DOHH2 (cell line): ENCODE results near the gene MON2.

Experiments used
- H3F3A ChIP-seq: fragments of 200-600 bp; sonication (generic), shearing (Covaris generic); 2 replicates; pipeline ENCODE4 v1.6.0; 2016; ENCODE audit warnings: antibody characterized with exemption, mild to moderate bottlenecking; ENCODE audit not compliant: control insufficient read depth, insufficient read depth
- H3K27ac ChIP-seq: fragments of 200-600 bp; sonication (generic); 2 replicates; pipeline ENCODE4 v1.5.1; 2014; ENCODE audit warnings: low read depth, mild to moderate bottlenecking, low read length, moderate library complexity
- H3K27me3 ChIP-seq: fragments of 200-600 bp; sonication (generic); 2 replicates; pipeline ENCODE4 v1.6.1; 2014; ENCODE audit warnings: mild to moderate bottlenecking, low read length, mixed read lengths; ENCODE audit not compliant: control insufficient read depth
- H3K36me3 ChIP-seq: fragments of 200-600 bp; sonication (generic); 2 replicates; pipeline ENCODE4 v1.6.1; 2014; ENCODE audit warnings: mild to moderate bottlenecking, low read length, moderate library complexity, mixed read lengths; ENCODE audit not compliant: control insufficient read depth
- H3K4me1 ChIP-seq: fragments of 200-600 bp; sonication (generic); 2 replicates; pipeline ENCODE4 v1.6.1; 2014; ENCODE audit warnings: mild to moderate bottlenecking, low read length, mixed read lengths; ENCODE audit not compliant: control insufficient read depth
- H3K4me2 ChIP-seq: fragments of 200-600 bp; sonication (generic); 2 replicates; pipeline ENCODE4 v1.6.0; 2014; ENCODE audit warnings: mild to moderate bottlenecking, low read length, moderate library complexity
- H3K4me3 ChIP-seq: fragments of 200-600 bp; sonication (generic); 2 replicates; pipeline ENCODE4 v1.5.1; 2014; ENCODE audit warnings: mild to moderate bottlenecking, low read length, mixed read lengths
- H3K79me2 ChIP-seq: fragments of 200-600 bp; sonication (generic); 2 replicates; pipeline ENCODE4 v1.6.1; 2014; ENCODE audit warnings: mild to moderate bottlenecking, low read length, mixed read lengths; ENCODE audit not compliant: control insufficient read depth
- H3K9me2 ChIP-seq: fragments of 200-600 bp; sonication (generic); replicated peaks from 2 replicates; pipeline ENCODE4 v1.6.1; 2014; ENCODE audit warnings: mild to moderate bottlenecking, low read length, mixed read lengths; ENCODE audit not compliant: control insufficient read depth
- H3K9me3 ChIP-seq: fragments of 200-600 bp; sonication (generic); 2 replicates; pipeline ENCODE4 v1.6.1; 2014; ENCODE audit warnings: antibody characterized with exemption, low read length, mixed read lengths; ENCODE audit not compliant: control insufficient read depth, insufficient read depth
- H4K20me1 ChIP-seq: fragments of 200-600 bp; sonication (generic); 2 replicates; pipeline ENCODE4 v1.6.0; 2014; ENCODE audit warnings: low read depth, mild to moderate bottlenecking, antibody characterized with exemption, low read length, moderate library complexity; ENCODE audit not compliant: control insufficient read depth, insufficient read depth
- EZH2phosphoT487 ChIP-seq: fragments of 200-600 bp; sonication (generic); IDR thresholded peaks from 2 replicates; pipeline ENCODE4 v1.6.1; 2017; ENCODE audit warnings: borderline replicate concordance, mild to moderate bottlenecking, antibody characterized with exemption, low read length, moderate library complexity, mixed read lengths
- TF ChIP-seq, protein P1 (sequence below): fragments of 200-600 bp; sonication (generic); IDR thresholded peaks from one replicate; pipeline ENCODE4 v1.5.1; 2014; ENCODE audit warnings: antibody characterized with exemption, mild to moderate bottlenecking, low read depth, low read length; ENCODE audit not compliant: poor library complexity, severe bottlenecking

The MON2 gene

DNA sequence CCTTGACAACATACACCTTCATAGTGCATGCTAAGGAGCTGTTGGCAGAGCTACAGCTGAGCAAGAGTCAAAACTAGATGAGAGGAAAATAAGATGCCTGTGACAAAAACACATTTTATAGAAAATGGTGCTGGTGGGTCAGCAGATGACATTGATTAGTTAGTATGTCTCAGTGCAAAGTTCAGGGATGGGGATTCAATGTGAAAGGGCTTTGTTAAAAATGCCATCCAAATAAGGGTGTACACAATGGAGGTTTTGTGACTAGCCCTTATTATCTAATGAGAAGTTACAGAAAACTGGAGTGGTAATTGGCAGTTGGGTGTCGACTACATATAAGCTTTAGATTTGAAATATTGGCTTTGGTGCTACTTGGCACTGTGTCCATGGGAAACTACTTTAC, 169.0 kb downstream of the MON2 start:
- no peak overlapping the region for H3K4me2 ChIP-seq
- no peaks in the 10 kb centered on the region for H3K36me3 ChIP-seq
- no peak for TF ChIP-seq EZH2phosphoT487
- TF ChIP-seq, protein P1, sequence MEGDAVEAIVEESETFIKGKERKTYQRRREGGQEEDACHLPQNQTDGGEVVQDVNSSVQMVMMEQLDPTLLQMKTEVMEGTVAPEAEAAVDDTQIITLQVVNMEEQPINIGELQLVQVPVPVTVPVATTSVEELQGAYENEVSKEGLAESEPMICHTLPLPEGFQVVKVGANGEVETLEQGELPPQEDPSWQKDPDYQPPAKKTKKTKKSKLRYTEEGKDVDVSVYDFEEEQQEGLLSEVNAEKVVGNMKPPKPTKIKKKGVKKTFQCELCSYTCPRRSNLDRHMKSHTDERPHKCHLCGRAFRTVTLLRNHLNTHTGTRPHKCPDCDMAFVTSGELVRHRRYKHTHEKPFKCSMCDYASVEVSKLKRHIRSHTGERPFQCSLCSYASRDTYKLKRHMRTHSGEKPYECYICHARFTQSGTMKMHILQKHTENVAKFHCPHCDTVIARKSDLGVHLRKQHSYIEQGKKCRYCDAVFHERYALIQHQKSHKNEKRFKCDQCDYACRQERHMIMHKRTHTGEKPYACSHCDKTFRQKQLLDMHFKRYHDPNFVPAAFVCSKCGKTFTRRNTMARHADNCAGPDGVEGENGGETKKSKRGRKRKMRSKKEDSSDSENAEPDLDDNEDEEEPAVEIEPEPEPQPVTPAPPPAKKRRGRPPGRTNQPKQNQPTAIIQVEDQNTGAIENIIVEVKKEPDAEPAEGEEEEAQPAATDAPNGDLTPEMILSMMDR = no peak
- no peak overlapping the region for H3K27ac ChIP-seq
- H3K9me3 ChIP-seq = no peaks in the 10 kb centered on the region
- no peaks in the 10 kb centered on the region for H3K9me2 ChIP-seq
- no peaks in the 10 kb centered on the region for H3K79me2 ChIP-seq
- peaks cover 9% of the 10 kb centered on the region for H3K4me1 ChIP-seq
- H3K27me3 ChIP-seq = peaks cover 40% of the 10 kb centered on the region
- no peak overlapping the region for H3K4me3 ChIP-seq
- H4K20me1 ChIP-seq = no peaks in the 10 kb centered on the region
- H3F3A ChIP-seq = no peaks in the 10 kb centered on the region

DNA sequence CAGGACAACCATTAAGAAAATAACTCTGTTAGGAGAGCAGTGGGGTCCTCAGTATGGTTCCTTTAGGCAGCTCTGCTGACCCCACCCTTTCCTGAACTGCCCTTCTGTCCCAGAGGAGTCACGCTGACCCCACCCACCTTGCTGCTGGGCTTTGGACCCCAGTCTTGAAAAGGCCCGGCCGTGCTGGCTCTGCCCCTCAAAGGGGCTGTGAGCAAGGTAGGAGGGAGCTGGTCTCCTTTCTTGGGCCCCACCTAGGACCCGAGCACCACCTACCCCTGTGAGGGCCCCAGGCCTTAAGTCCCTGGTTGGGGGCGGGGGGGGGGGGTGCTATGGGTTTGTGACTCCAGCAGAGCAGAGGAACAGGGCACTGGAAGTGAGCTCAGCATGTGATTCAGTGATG, 171.1 kb downstream of the MON2 start:
- no peaks in the 10 kb centered on the region for H3F3A ChIP-seq
- no peak overlapping the region for H3K4me2 ChIP-seq
- TF ChIP-seq, protein P1 = no peak
- TF ChIP-seq EZH2phosphoT487 = no peak
- H3K4me1 ChIP-seq = no peaks in the 10 kb centered on the region
- H3K36me3 ChIP-seq = no peaks in the 10 kb centered on the region
- no peaks in the 10 kb centered on the region for H3K9me3 ChIP-seq
- no peaks in the 10 kb centered on the region for H3K79me2 ChIP-seq
- no peak overlapping the region for H3K27ac ChIP-seq
- no peaks in the 10 kb centered on the region for H3K9me2 ChIP-seq
- no peaks in the 10 kb centered on the region for H4K20me1 ChIP-seq
- peaks cover 24% of the 10 kb centered on the region for H3K27me3 ChIP-seq
- H3K4me3 ChIP-seq = no peak overlapping the region

- TF ChIP-seq EZH2phosphoT487 = no peak
- TF ChIP-seq, protein P1 = no peak
- H3K27ac ChIP-seq = no peak overlapping the region
These were observed 174.4 kb downstream of the MON2 start for GRCh38 chr12:62640910-62641448.

DNA sequence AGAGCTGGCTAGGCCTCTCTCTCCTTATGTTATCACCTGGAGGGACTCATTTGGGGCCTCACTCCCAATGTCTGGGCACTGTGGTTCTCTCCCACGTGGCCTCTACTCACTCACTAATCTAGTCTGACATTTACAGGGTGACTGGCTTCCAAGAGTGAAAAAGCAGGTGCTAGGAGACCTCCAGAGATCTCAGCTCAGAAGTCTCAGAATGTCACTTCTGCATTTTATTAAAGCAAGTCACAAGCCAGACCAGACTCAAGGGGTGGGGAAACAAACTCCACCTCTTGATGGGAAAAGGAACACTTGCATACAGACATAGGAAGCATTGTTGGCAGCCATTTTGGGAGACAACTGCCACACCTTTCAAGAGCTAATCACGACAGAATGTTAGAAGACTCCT, 175.9 kb downstream of the MON2 start:
- H3K79me2 ChIP-seq = no peaks in the 10 kb centered on the region
- H3F3A ChIP-seq = no peaks in the 10 kb centered on the region
- H3K9me3 ChIP-seq = no peaks in the 10 kb centered on the region
- no peaks in the 10 kb centered on the region for H3K4me1 ChIP-seq
- no peaks in the 10 kb centered on the region for H4K20me1 ChIP-seq
- H3K9me2 ChIP-seq = no peaks in the 10 kb centered on the region
- no peak for TF ChIP-seq EZH2phosphoT487
- TF ChIP-seq, protein P1 = no peak
- no peaks in the 10 kb centered on the region for H3K36me3 ChIP-seq
- no peak overlapping the region for H3K27ac ChIP-seq
- no peak overlapping the region for H3K4me2 ChIP-seq
- no peak overlapping the region for H3K4me3 ChIP-seq
- H3K27me3 ChIP-seq = 0 out of 2 replicates have a peak, but pooled peaks cover 6% of the 10 kb centered on the region

More at GRCh38 chr12:62640910-62641448, 174.4 kb downstream of the MON2 start:
- no peaks in the 10 kb centered on the region for H3F3A ChIP-seq
- H3K79me2 ChIP-seq = no peaks in the 10 kb centered on the region
- no peak overlapping the region for H3K4me3 ChIP-seq
- H3K36me3 ChIP-seq = no peaks in the 10 kb centered on the region
- no peaks in the 10 kb centered on the region for H4K20me1 ChIP-seq
- no peaks in the 10 kb centered on the region for H3K9me3 ChIP-seq
- H3K4me1 ChIP-seq = no peaks in the 10 kb centered on the region
- H3K27me3 ChIP-seq = 0 out of 2 replicates have a peak, but pooled peaks cover 6% of the 10 kb centered on the region
- no peaks in the 10 kb centered on the region for H3K9me2 ChIP-seq
- H3K4me2 ChIP-seq = no peak overlapping the region
